Large intestine (tissue), 3 donors: ENCODE measurements around the gene PPP1R18. TPM values are rescaled to one million over a fixed set of nuclear protein-coding genes. Genes with fewer than 3 reads are reported as not detected.

Source experiments
- DNase-seq, 2 donors: peaks; one replicate each; pipeline versions ENCODE4 v3.0.0 to v3.0.0-alpha.2; 2013
- H3K27ac ChIP-seq: one replicate; pipeline ENCODE4 v1.5.1; 2013; ENCODE audit warnings: low read length
- H3K27me3 ChIP-seq: 2 replicates; pipeline ENCODE4 v1.6.1; 2013; ENCODE audit warnings: low read length; ENCODE audit not compliant: control insufficient read depth, insufficient read depth
- H3K36me3 ChIP-seq: 2 replicates; pipeline ENCODE4 v1.6.1; 2013; ENCODE audit warnings: low read length; ENCODE audit not compliant: control insufficient read depth, insufficient read depth
- H3K4me1 ChIP-seq: one replicate; pipeline ENCODE4 v1.6.1; 2013; ENCODE audit warnings: low read length; ENCODE audit not compliant: control insufficient read depth, insufficient read depth
- H3K4me3 ChIP-seq: one replicate; pipeline ENCODE4 v1.5.1; 2013; ENCODE audit warnings: low read length
- H3K9me3 ChIP-seq: one replicate; pipeline ENCODE4 v1.6.1; 2013; ENCODE audit warnings: mild to moderate bottlenecking, low read depth, low read length, moderate library complexity; ENCODE audit not compliant: control insufficient read depth
- WGBS: methylation state at CpG from one replicate; pipeline ENCODE4 v1.1.5; 2013; ENCODE audit warnings: low lambda C conversion rate; ENCODE audit not compliant: insufficient coverage; 5-methylcytosine and 5-hydroxymethylcytosine counted together
- polyA plus RNA-seq: library from polyadenylated mRNA; unstranded; fragments of 120-200 nt; gene quantifications from one replicate; pipeline ENCODE4 v1.2.1, GENCODE V29; 2013

PPP1R18 gene
- polyA plus RNA-seq, 1 donor: 23.0 TPM

DNA sequence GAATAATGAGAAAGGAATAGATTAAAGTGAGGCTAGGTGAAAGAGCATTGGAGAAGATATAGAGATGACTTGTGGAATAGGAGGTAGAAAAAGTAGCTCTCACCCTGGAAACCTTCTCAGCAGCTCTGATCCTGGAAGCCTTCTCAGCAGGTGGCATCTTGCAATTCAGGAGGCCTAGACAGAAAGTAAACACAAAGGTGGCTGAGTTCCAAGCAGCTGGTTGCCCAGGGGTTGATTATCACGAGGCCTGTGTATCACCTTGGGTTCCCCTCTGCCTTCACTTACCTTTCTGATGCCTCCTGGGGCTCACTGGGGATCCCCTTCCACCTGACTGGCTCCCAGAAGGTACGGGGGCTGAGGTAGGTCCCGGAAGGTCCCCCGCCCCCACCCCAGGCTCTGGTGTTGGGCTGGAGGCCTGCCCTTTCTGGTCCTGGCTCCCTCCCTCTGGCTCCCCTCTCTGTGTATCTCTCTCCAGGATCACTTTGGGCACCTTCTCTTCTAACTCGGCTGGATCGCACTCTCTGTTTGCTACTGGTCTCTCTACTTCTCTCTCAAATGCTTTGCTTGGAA lies 20.9 kb upstream of the PPP1R18 start:
- H3K9me3 ChIP-seq: no peaks in the 10 kb centered on the region
- no peaks in the 10 kb centered on the region for H3K4me1 ChIP-seq
- H3K36me3 ChIP-seq: peaks cover 39% of the 10 kb centered on the region
- 67% methylated on average over 2 of the region's 6 CpGs for WGBS
- no peaks in the 10 kb centered on the region for H3K27me3 ChIP-seq
- H3K27ac ChIP-seq: peak overlapping the region; percentile 30
- peak in 1 of 2 donors; percentile 56 for DNase-seq
- no peak overlapping the region for H3K4me3 ChIP-seq

DNA sequence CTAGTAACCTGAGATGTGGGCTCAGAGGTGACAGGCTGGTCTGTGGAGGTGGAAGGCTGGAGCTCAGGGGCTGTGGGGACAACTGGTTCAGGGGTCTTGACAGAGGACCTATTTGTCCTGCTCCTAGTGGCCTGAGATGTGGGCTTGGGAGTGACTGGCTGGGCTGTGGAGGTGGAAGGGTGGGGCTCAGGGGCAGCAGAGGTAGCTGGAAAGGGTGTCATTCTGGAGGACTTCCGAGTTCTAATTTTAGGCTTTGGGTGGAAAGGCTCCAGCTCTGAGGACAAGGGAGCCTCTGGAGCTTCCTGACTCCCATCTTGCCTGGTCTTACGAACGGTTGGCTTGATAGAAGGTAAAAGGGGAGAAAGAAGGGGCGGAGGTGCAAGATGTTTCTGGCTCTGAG lies 19.2 kb upstream of the PPP1R18 start:
- Histone ChIP-seq H3K4me1 (no peaks in the 10 kb centered on the region), H3K27ac (no peak overlapping the region), H3K27me3 (no peaks in the 10 kb centered on the region), H3K4me3 (no peak overlapping the region), H3K9me3 (no peaks in the 10 kb centered on the region), H3K36me3 (peaks cover 27% of the 10 kb centered on the region)
- no peak for DNase-seq
- WGBS: 100% methylated on average over 2 of the region's 4 CpGs

DNA sequence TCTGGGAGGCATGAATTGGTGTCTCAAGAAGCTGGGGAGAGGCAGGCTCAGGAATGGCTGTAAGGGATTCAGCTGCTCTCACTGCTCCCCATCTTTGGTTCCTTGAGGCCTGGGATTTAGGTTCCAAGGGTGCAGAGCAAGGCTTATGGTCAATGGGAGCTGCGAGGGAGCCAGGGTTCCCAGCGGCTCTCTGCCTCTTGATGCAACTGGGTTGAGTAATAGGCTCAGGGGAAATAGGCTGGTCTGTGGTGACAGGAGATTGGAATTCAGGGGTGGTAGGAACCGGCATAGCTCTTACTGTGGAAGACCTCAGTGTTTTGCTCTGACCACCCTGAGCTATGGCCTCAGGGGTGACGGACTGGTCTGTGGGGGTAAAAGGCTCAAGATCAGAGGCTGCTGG lies 17.4 kb upstream of the PPP1R18 start:
- H3K36me3 ChIP-seq: peaks cover 27% of the 10 kb centered on the region
- WGBS: no CpG with 5 or more reads among the region's 4 CpGs
- H3K27me3 ChIP-seq: no peaks in the 10 kb centered on the region
- DNase-seq: no peak
- H3K9me3 ChIP-seq: no peaks in the 10 kb centered on the region
- no peak overlapping the region for H3K27ac ChIP-seq
- H3K4me1 ChIP-seq: no peaks in the 10 kb centered on the region
- H3K4me3 ChIP-seq: no peak overlapping the region

DNA sequence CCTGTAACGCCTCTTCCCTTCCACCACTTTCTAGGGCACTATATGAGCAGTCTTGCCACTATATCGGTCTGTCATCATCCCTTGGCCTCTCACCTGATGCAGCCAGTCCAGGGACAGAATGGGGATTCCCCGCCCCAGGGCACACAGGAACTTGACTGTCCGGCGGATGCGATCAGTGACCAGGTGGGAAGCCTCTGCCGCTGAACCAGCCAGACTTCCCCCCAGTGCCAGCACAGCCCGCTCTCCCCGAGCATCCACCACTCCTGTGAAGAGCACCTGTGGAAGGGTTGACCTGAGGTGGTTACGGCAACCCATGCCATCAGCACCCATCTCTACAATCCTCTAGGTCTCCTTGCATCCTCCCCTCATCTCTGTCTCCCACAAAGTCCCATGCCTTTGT lies 16.6 kb upstream of the PPP1R18 start:
- no peak overlapping the region for H3K27ac ChIP-seq
- no peaks in the 10 kb centered on the region for H3K27me3 ChIP-seq
- H3K9me3 ChIP-seq: no peaks in the 10 kb centered on the region
- no CpG with 5 or more reads among the region's 10 CpGs for WGBS
- H3K4me1 ChIP-seq: no peaks in the 10 kb centered on the region
- no peak overlapping the region for H3K4me3 ChIP-seq
- peaks cover 25% of the 10 kb centered on the region for H3K36me3 ChIP-seq
- DNase-seq: no peak

DNA sequence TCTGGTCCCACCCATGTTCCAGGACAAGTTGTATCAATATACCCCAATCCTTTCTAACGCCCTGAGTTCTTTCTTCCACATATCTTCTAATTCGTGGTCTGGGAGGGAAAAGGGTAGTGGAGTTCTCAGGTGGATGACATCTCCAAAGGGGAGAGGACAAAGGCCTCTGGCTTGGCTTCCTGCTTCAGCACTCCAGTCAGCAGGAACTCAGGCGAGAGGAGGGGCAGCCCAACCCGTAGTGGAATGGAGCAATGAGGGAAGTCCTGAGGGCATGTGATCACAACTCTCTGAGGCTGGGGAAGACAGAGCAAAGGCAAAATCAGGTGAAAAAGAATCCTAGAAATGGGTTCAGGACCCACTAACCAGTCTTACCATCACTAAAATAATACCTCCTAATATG lies 13.9 kb upstream of the PPP1R18 start:
- DNase-seq: peak; percentile 69 to 84
- Histone ChIP-seq H3K27me3 (no peaks in the 10 kb centered on the region), H3K4me3 (no peak overlapping the region), H3K4me1 (no peaks in the 10 kb centered on the region), H3K36me3 (peaks cover 17% of the 10 kb centered on the region), H3K9me3 (no peaks in the 10 kb centered on the region), H3K27ac (peak overlapping the region; percentile 50)
- WGBS: no CpG with 5 or more reads among the region's 4 CpGs

DNA sequence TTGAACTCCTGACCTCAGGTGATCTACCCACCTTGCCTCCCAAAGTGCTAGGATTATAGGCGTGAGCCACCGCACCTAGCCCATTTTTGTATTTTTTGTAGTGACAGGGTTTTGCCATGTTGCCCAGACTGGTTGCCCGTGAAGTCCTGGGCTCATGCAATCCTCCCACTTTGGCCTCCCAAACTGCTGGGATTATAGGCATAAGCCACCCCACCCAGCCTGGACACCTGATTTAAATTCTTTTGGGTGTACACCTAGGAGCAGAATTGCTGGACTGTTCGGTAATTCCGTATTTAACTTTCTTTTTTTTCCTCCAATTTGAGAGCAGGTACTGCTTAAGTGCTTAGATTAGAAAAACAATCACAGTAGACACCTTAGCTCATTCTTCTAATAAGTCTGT lies 10.0 kb upstream of the PPP1R18 start:
- Histone ChIP-seq H3K4me1 (no peaks in the 10 kb centered on the region), H3K36me3 (peaks cover 2% of the 10 kb centered on the region), H3K4me3 (no peak overlapping the region), H3K27ac (no peak overlapping the region), H3K9me3 (no peaks in the 10 kb centered on the region), H3K27me3 (no peaks in the 10 kb centered on the region)
- no peak for DNase-seq
- WGBS: no CpG with 5 or more reads among the region's 5 CpGs

DNA sequence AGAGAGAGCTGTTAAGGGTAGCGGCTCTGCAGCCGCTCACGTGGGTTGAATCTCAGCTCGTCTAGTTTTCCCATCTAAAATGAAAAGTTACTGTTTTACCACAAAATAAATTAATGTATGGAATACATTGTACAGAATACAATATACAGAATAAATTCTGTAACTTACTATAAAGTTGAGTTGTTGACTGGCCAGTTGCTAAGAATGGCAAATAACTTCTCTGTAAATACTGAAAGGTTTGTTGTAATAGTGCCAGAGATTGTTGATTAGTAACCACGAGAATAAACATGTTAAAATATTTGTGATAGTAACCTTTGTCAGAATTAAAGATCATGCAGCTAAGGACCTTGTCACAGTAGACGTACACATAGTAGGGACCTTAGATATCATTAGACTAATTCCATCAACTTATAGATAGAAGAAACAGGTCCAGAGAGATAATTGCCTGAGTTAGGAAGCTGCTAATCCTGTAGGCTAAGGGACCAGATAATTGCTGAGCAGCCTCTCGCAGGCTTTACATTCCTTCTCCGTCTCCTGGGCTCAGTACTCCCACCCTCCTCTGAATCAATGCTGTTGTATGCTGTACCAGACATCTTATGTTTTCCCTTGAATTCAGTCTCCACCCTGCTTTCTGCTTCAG lies 4.9 kb upstream of the PPP1R18 start:
- DNase-seq: no peak
- no peaks in the 10 kb centered on the region for H3K27me3 ChIP-seq
- no peaks in the 10 kb centered on the region for H3K36me3 ChIP-seq
- no CpG with 5 or more reads among the region's 8 CpGs for WGBS
- H3K4me1 ChIP-seq: peaks cover 13% of the 10 kb centered on the region
- peaks cover 4% of the 10 kb centered on the region for H3K9me3 ChIP-seq
- H3K27ac ChIP-seq: peak overlapping the region; percentile 31
- peak overlapping the region; percentile 75 for H3K4me3 ChIP-seq

DNA sequence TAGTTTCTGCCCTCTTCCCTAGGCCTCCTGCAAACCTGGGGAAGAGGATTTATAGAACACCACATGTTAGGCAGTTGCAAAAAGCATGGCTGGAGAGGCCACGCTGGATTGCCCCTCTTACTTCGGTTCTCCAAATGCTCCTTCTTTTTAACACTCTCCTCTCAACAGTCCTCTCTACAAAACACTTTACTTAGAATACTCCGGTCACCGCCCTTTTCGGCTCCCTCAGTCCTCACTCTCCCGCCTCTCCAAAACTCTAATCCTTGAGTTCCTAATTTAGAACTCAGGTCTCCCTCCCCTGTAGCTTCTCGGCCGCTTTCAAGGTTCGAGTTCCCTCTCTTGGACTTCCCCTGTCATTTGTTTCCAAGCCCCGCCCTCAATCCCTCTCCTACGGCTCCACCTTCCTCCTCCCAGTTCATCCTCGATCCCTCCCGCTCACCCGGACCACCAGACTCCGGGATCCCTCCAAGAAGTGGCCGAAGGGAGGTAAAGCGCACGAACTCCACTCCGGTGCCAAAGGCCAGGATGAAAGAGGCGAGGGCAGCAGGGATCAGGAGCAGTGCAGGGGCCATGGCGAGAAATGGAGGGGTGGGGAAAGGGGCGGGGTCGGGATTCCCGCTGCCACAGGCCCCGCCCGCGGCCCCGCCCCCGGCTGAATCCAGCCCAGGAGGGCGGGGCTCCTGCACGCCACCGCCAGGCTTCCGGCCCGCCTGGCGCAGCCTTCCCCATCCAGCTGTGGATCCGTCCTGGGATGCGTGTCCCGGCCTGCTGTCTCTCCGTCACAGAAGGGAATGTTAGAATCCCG lies 4.2 kb upstream of the PPP1R18 start, which contains the start of gene NRM:
NRM (minus strand) TSS at position 582 of the 805 bp plus-strand sequence; CDS start at position 572, 10 bp downstream.
- peak within 1 kb of the TSS; percentile 75 for H3K4me3 ChIP-seq
- H3K9me3 ChIP-seq: peaks cover 7% of the 10 kb centered on the region
- WGBS: 0% methylated on average over 3 of the region's 40 CpGs
- DNase-seq: peak; percentile 83 to 90
- H3K27me3 ChIP-seq: peaks cover 3% of the 10 kb centered on the region
- H3K4me1 ChIP-seq: peaks cover 20% of the 10 kb centered on the region
- no peaks in the 10 kb centered on the region for H3K36me3 ChIP-seq
- H3K27ac ChIP-seq: peak within 1 kb of the TSS; percentile 80

DNA sequence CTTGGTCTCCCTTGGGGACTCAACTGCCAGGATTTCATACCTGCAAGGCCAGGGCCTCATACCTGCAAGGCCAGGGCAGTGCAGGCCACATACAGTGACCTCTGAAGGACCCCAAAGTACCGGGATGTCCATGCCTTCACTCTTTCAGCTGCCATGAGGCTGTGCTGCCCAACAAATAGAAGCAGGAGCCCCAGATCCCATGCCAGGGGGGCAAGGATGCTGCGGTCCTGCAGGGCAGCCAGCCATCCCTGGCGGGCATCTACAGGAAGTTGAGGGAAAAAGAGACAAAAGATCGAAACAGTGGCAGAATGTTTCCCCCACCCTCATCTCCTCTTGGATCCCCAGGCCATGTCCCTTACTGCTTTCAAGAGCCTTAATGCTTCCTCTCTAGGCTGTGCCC lies 3.5 kb upstream of the PPP1R18 start:
- DNase-seq: no peak
- peaks cover 20% of the 10 kb centered on the region for H3K4me1 ChIP-seq
- peak overlapping the region; percentile 80 for H3K27ac ChIP-seq

DNA sequence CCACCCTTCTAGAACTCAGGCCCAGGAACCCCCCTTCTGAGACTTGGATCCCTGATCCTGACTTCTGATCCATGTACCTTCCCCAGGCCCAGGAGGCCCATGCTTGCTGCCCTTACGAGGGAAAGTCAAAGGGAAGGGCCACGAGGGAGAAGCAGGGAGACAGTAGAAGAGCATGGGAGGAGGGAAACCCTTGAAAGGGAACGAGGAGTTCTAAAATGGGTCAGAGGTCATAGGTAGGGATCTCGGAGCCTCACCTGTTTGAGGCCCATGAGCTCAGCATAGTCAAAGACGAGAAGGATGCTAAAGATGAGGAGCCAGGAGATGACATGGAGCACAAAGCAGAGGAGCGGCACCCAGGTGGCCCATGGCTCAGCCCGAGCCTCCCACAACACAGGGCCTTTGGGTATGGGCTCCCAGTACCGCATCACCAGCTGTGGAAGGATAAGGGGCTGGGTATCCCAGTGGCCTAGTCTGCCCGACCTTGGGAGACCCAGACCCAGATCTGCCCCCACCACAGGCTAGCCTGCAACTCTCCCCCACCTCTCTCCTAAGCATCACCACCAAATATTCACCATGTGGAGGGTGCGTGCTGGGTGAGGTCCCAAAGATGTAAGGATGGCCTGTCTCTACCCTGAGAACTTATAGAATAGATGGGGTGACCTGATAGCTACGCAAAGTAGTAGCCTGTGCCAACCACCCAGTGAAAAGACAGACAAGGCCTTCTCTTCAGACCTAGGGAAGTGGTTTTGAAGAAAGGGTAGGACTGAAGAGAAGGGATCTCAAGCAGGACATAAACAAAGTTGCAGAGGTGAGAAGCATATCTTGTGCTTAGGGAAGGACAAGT lies 2.8 kb upstream of the PPP1R18 start:
- Histone ChIP-seq H3K9me3 (peaks cover 7% of the 10 kb centered on the region), H3K4me3 (no peak overlapping the region), H3K36me3 (no peaks in the 10 kb centered on the region), H3K4me1 (peaks cover 20% of the 10 kb centered on the region), H3K27ac (no peak overlapping the region), H3K27me3 (peaks cover 5% of the 10 kb centered on the region)
- WGBS: 55% methylated on average over 2 of the region's 11 CpGs
- no peak for DNase-seq

More for the DNA sequence above, 3.5 kb upstream of the PPP1R18 start:
- WGBS: no CpG with 5 or more reads among the region's 4 CpGs
- peaks cover 7% of the 10 kb centered on the region for H3K9me3 ChIP-seq
- peak overlapping the region; percentile 75 for H3K4me3 ChIP-seq
- H3K27me3 ChIP-seq: peaks cover 5% of the 10 kb centered on the region
- H3K36me3 ChIP-seq: no peaks in the 10 kb centered on the region
